ENCODE measurements around the gene IRX2.

Gene IRX2

GRCh38 chr5:2751592-2752021 lies at the start of gene IRX2:
Gene IRX2 (minus strand): TSS chr5:2751677. CDS start chr5:2751413, 264 bp downstream.
- DNase-seq: peak; percentile 85

- DNase-seq: no peak
Measured at GRCh38 chr5:2800035-2800434, 48.6 kb upstream of the IRX2 start.

- no peak for DNase-seq
Measured at GRCh38 chr5:2797981-2798380, 46.5 kb upstream of the IRX2 start.

- no peak for DNase-seq
Measured at GRCh38 chr5:2797160-2797559, 45.7 kb upstream of the IRX2 start.

GRCh38 chr5:2783223-2783622 lies 31.7 kb upstream of the IRX2 start:
- no peak for DNase-seq

- DNase-seq: no peak
Measured at GRCh38 chr5:2782658-2783057, 31.2 kb upstream of the IRX2 start.

GRCh38 chr5:2780421-2781171 lies 29.1 kb upstream of the IRX2 start:
- no peak for DNase-seq

GRCh38 chr5:2779459-2779858 lies 28.0 kb upstream of the IRX2 start:
- no peak for DNase-seq

GRCh38 chr5:2776337-2777302 lies 25.1 kb upstream of the IRX2 start:
- no peak for DNase-seq

GRCh38 chr5:2773327-2773726 lies 21.9 kb upstream of the IRX2 start:
- DNase-seq: no peak

GRCh38 chr5:2767089-2767488 lies 15.6 kb upstream of the IRX2 start:
- DNase-seq: no peak

- DNase-seq: no peak
Measured at GRCh38 chr5:2764581-2764980, 13.1 kb upstream of the IRX2 start.

- DNase-seq: no peak
Measured at GRCh38 chr5:2763533-2763794, 12.0 kb upstream of the IRX2 start.

GRCh38 chr5:2762744-2763532 lies 11.5 kb upstream of the IRX2 start:
- DNase-seq: no peak

GRCh38 chr5:2761921-2762488 lies 10.5 kb upstream of the IRX2 start:
- DNase-seq: no peak

- DNase-seq: no peak
Measured at GRCh38 chr5:2759696-2760461, 8.4 kb upstream of the IRX2 start.

- no peak for DNase-seq
Measured at GRCh38 chr5:2759091-2759490, 7.6 kb upstream of the IRX2 start.

- no peak for DNase-seq
Measured at GRCh38 chr5:2758632-2759031, 7.2 kb upstream of the IRX2 start.

- DNase-seq: no peak
Measured at GRCh38 chr5:2757563-2758351, 6.3 kb upstream of the IRX2 start.

- DNase-seq: peak; percentile 24
Measured at GRCh38 chr5:2756211-2757152, 5.0 kb upstream of the IRX2 start.
